ENCODE results near the gene KLK4. TPM values are rescaled to one million over a fixed set of nuclear protein-coding genes. Genes with fewer than 3 reads are reported as not detected.

The KLK4 gene
- total RNA-seq, 1 experiment from 2014 or later = not detected

DNA sequence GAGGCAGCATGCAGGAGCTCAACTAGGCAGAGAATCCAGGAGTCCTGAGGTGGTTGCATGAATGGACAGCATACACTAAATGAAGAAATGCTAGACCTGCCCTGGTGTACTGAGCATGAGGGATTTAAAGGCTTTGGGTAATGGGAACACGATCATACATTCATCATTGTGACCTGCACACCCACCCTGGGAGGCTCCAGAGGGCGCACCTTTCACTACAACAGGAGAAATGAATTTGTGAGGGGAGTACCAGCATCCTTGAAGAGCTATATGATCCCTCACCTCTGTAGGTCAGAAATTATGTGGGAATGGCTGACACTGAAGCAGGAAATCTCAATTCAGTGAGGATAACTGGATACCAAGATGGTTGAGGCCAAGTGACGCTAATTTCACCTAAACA is 29.0 kb downstream of the KLK4 start:
- Mint-ChIP-seq H3K36me3 (ENCODE audit: insufficient read depth, unreplicated experiment) (peaks cover 4% of the 10 kb centered on the region), H3K27ac (ENCODE audit: low read depth, unreplicated experiment) (no peak overlapping the region), H3K9me3 (ENCODE audit: unreplicated experiment) (peaks cover 12% of the 10 kb centered on the region), H3K4me1 (ENCODE audit: insufficient read depth, unreplicated experiment) (no peaks in the 10 kb centered on the region), H3K4me3 (ENCODE audit: unreplicated experiment) (no peak overlapping the region), H3K27me3 (ENCODE audit: insufficient read depth, unreplicated experiment) (peaks cover 51% of the 10 kb centered on the region)
- TF ChIP-seq, protein P1, sequence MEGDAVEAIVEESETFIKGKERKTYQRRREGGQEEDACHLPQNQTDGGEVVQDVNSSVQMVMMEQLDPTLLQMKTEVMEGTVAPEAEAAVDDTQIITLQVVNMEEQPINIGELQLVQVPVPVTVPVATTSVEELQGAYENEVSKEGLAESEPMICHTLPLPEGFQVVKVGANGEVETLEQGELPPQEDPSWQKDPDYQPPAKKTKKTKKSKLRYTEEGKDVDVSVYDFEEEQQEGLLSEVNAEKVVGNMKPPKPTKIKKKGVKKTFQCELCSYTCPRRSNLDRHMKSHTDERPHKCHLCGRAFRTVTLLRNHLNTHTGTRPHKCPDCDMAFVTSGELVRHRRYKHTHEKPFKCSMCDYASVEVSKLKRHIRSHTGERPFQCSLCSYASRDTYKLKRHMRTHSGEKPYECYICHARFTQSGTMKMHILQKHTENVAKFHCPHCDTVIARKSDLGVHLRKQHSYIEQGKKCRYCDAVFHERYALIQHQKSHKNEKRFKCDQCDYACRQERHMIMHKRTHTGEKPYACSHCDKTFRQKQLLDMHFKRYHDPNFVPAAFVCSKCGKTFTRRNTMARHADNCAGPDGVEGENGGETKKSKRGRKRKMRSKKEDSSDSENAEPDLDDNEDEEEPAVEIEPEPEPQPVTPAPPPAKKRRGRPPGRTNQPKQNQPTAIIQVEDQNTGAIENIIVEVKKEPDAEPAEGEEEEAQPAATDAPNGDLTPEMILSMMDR (IDR thresholded peaks at IDR 0.05; ENCODE audit: unreplicated experiment) = no peak
- intact Hi-C loops (cut with micrococcal nuclease) = no loop called here
- POLR2A ChIA-PET = no interaction called here
- DNase-seq (ENCODE audit: unreplicated experiment) = no peak
- BruUV-seq (replicated peaks) = no TSS peak
- CTCF ChIA-PET = interaction anchor here (1.0 kb wide), 1 partner anchor 24 kb away, joined by 3 read pairs; no protein-coding TSS in a partner anchor

DNA sequence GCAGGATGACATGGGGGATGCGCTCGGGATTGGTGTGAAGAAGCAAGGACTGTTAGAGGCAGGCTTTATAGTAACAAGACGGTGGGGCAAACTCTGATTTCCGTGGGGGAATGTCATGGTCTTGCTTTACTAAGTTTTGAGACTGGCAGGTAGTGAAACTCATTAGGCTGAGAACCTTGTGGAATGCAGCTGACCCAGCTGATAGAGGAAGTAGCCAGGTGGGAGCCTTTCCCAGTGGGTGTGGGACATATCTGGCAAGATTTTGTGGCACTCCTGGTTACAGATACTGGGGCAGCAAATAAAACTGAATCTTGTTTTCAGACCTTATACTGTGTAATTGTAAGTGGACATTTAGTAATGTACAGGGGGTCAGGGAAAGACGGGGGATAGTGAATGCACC is 31.0 kb downstream of the KLK4 start:
- peaks cover 43% of the 10 kb centered on the region for H3K27me3 Mint-ChIP-seq (ENCODE audit: insufficient read depth, unreplicated experiment)
- H3K4me3 Mint-ChIP-seq (ENCODE audit: unreplicated experiment) = no peak overlapping the region
- TF ChIP-seq, protein P1 (IDR thresholded peaks at IDR 0.05; ENCODE audit: unreplicated experiment) = no peak
- no peak overlapping the region for H3K27ac Mint-ChIP-seq (ENCODE audit: low read depth, unreplicated experiment)
- H3K4me1 Mint-ChIP-seq (ENCODE audit: insufficient read depth, unreplicated experiment) = no peaks in the 10 kb centered on the region
- peaks cover 4% of the 10 kb centered on the region for H3K36me3 Mint-ChIP-seq (ENCODE audit: insufficient read depth, unreplicated experiment)
- DNase-seq (ENCODE audit: unreplicated experiment) = no peak
- peaks cover 9% of the 10 kb centered on the region for H3K9me3 Mint-ChIP-seq (ENCODE audit: unreplicated experiment)
- no TSS peak for BruUV-seq (replicated peaks)
- ChIA-PET POLR2A (no interaction called here), CTCF (no interaction called here)
- intact Hi-C loops (cut with micrococcal nuclease) = no loop called here

DNA sequence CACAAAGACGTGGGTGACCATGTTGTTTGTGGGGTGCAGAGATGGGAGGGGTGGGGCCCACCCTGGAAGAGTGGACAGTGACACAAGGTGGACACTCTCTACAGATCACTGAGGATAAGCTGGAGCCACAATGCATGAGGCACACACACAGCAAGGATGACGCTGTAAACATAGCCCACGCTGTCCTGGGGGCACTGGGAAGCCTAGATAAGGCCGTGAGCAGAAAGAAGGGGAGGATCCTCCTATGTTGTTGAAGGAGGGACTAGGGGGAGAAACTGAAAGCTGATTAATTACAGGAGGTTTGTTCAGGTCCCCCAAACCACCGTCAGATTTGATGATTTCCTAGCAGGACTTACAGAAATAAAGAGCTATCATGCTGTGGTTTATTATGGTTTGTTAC is 32.3 kb downstream of the KLK4 start:
- DNase-seq (ENCODE audit: unreplicated experiment) = no peak
- peaks cover 4% of the 10 kb centered on the region for H3K36me3 Mint-ChIP-seq (ENCODE audit: insufficient read depth, unreplicated experiment)
- H3K27me3 Mint-ChIP-seq (ENCODE audit: insufficient read depth, unreplicated experiment) = peaks cover 38% of the 10 kb centered on the region
- BruUV-seq (replicated peaks) = no TSS peak
- H3K9me3 Mint-ChIP-seq (ENCODE audit: unreplicated experiment) = peaks cover 9% of the 10 kb centered on the region
- H3K4me1 Mint-ChIP-seq (ENCODE audit: insufficient read depth, unreplicated experiment) = no peaks in the 10 kb centered on the region
- TF ChIP-seq, protein P1 (IDR thresholded peaks at IDR 0.05; ENCODE audit: unreplicated experiment) = no peak
- no peak overlapping the region for H3K4me3 Mint-ChIP-seq (ENCODE audit: unreplicated experiment)
- intact Hi-C loops (cut with micrococcal nuclease) = no loop called here
- ChIA-PET CTCF (no interaction called here), POLR2A (no interaction called here)
- H3K27ac Mint-ChIP-seq (ENCODE audit: low read depth, unreplicated experiment) = no peak overlapping the region

DNA sequence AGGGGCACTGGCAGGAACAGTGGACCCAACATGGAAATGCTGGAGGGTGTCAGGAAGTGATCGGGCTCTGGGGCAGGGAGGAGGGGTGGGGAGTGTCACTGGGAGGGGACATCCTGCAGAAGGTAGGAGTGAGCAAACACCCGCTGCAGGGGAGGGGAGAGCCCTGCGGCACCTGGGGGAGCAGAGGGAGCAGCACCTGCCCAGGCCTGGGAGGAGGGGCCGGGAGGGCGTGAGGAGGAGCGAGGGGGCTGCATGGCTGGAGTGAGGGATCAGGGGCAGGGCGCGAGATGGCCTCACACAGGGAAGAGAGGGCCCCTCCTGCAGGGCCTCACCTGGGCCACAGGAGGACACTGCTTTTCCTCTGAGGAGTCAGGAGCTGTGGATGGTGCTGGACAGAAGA is 33.9 kb downstream of the KLK4 start:
- H3K27me3 Mint-ChIP-seq (ENCODE audit: insufficient read depth, unreplicated experiment) = peaks cover 29% of the 10 kb centered on the region
- no peak for DNase-seq (ENCODE audit: unreplicated experiment)
- BruUV-seq (replicated peaks) = no TSS peak
- intact Hi-C loops (cut with micrococcal nuclease) = no loop called here
- H3K4me3 Mint-ChIP-seq (ENCODE audit: unreplicated experiment) = no peak overlapping the region
- TF ChIP-seq, protein P1 (IDR thresholded peaks at IDR 0.05; ENCODE audit: unreplicated experiment) = no peak
- POLR2A ChIA-PET = no interaction called here
- H3K36me3 Mint-ChIP-seq (ENCODE audit: insufficient read depth, unreplicated experiment) = peaks cover 4% of the 10 kb centered on the region
- CTCF ChIA-PET = no interaction called here
- H3K4me1 Mint-ChIP-seq (ENCODE audit: insufficient read depth, unreplicated experiment) = no peaks in the 10 kb centered on the region
- H3K9me3 Mint-ChIP-seq (ENCODE audit: unreplicated experiment) = peaks cover 9% of the 10 kb centered on the region
- no peak overlapping the region for H3K27ac Mint-ChIP-seq (ENCODE audit: low read depth, unreplicated experiment)

All from MCF 10A (cell line).